Liver (tissue), 3 donors: ENCODE data around the gene IGF1R.

ENCODE experiments used
- CTCF ChIP-seq: fragments of 150-350 bp; IDR thresholded peaks from 2 replicates; pipeline ENCODE4 v1.5.1; 2017; ENCODE audit warnings: improper control_type of control experiment, low read depth, low read length; ENCODE audit not compliant: missing input control
- GABPA ChIP-seq, 2 donors: IDR thresholded peaks in 1 of 2; conservative IDR thresholded peaks in 1 of 2; 2 replicates each; pipeline ENCODE4 v1.6.1; 2016; ENCODE audit warnings: antibody characterized with exemption in 2 of 2, mild to moderate bottlenecking in 1 of 2, moderate library complexity in 1 of 2
- NR2F2 ChIP-seq: IDR thresholded peaks from 2 replicates; pipeline ENCODE4 v1.6.1; 2016; ENCODE audit warnings: antibody characterized with exemption
- RXRA ChIP-seq, 2 donors: IDR thresholded peaks; 2 replicates each; pipeline ENCODE4 v1.6.1; 2017 to 2018; ENCODE audit warnings: antibody characterized with exemption in 2 of 2, mild to moderate bottlenecking in 1 of 2
- TAF1 ChIP-seq: conservative IDR thresholded peaks from 2 replicates; pipeline ENCODE4 v1.6.1; 2016; ENCODE audit warnings: antibody characterized with exemption, mild to moderate bottlenecking
- donor health status: healthy.
- donor health status: healthy.

GRCh38 chr15:98878862-98879261 lies 230.5 kb downstream of the IGF1R start:
- TF ChIP-seq NR2F2 = no peak
- no peak for TF ChIP-seq GABPA (IDR thresholded peaks at IDR 0.05 in 1 of 2, conservative IDR thresholded peaks at IDR 0.05 in 1 of 2)
- TF ChIP-seq CTCF = no peak
- TF ChIP-seq RXRA (IDR thresholded peaks at IDR 0.05) = no peak
- no peak for TF ChIP-seq TAF1
